GM19023 (cell line): ENCODE data around the gene ZCCHC12.
A peak's percentile ranks its signal among the peaks of the same experiment; 100 is the strongest.
"Not testable (repeated sequence)": the region's sequence is repeated elsewhere in the genome, so short reads cannot be mapped to it uniquely, and the experiment has no call there.

Source experiments
- ATAC-seq: cut with Tn5 transposase; IDR thresholded peaks from one replicate; pipeline ENCODE4 v1.9.1; 2021; ENCODE audit warnings: mild to moderate bottlenecking, moderate library complexity; ENCODE audit not compliant: unreplicated experiment

The ZCCHC12 gene

DNA sequence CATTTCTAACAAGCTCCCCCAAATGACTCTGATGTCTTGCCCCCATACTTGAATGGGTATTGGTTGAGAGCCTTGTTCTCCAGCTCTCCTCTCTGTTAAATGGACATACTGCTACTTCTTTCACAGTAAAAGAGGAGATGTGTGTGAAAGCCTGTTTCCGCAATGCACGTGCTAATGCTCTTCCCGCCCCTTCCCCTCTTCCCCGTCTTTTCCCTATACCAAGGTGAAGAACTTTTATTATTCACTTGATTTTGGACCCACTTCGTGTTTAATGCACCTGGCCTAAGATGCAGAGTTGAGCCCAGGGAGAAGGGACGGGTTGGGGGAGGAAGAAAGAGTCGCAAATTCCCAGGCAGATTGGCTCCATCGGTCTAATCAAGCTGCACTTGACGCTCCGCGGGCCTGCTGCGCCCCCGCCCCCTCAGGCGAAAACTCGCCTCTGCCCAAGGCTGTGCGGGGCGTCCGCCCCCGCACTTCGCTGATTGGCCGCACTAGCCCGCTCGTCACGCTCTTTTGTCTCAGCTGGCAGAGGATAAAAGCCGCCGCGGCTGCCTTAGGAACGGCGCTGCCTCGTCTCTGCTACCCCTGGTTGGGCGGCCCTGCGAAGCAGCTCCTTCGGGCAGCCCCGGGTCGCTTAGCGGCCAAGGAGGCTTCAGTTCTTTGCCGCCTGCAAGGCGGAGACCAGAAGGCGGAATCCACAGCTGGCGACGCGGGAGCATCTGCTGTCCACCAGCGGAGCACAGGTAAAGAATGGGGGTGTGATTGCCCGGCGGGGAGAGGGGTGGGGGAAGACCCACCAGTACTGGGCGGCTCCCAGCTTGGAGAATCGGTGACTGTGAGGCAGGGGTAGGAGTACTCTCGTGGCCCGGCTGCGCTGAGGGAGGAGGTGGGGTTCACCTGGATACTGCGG, at the start of gene ZCCHC12:
Gene ZCCHC12 (plus strand): TSS at position 562 of the 910 bp plus-strand sequence. CDS start 1,421 bp downstream, outside the sequence.
- peak; percentile 55 for ATAC-seq

GRCh38 chrX:118779581-118779980, 44.0 kb upstream of the ZCCHC12 start:
- ATAC-seq = no peak

DNA sequence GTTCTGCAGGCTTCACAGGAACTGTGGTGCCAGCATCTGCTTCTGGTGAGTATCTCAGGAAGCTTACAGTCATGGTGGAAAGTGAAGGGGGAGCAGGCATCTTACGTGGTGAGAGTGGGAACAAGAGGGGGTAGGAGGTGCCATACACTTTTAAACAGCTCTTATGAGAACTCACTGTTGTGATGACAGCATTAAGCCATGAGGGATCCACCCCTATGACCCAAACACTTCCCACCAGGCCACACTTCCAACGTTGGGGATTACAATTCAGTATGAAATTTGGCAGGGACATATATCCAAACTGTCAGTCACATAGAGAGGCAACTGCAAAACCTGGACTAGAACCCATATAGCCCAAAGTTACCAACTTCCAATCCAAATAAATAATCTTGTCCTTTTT, 43.1 kb upstream of the ZCCHC12 start:
- ATAC-seq = no peak

DNA sequence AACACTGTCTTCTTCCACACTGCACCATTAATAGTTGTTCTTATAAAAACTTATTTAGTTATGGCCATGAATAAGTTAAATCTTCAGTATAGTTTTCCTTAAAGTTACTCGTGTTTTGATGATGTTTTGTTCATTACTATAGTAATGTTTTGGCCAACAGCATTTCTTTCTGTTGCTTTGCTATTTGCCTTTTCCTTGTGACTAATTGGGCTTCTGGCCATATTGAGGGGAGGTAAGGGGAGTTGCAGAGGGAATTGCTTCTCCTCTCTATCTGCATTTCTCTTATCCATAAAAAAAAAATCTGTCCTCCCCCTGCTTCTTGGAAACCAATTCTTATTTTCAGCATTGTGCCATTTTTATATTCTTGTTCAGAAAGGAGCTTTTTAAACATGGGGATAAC, 42.7 kb upstream of the ZCCHC12 start:
- no peak for ATAC-seq

GRCh38 chrX:118795528-118796280, 27.9 kb upstream of the ZCCHC12 start:
- ATAC-seq = no peak

- no peak for ATAC-seq
Observed at GRCh38 chrX:118802857-118803256, 20.8 kb upstream of the ZCCHC12 start.

DNA sequence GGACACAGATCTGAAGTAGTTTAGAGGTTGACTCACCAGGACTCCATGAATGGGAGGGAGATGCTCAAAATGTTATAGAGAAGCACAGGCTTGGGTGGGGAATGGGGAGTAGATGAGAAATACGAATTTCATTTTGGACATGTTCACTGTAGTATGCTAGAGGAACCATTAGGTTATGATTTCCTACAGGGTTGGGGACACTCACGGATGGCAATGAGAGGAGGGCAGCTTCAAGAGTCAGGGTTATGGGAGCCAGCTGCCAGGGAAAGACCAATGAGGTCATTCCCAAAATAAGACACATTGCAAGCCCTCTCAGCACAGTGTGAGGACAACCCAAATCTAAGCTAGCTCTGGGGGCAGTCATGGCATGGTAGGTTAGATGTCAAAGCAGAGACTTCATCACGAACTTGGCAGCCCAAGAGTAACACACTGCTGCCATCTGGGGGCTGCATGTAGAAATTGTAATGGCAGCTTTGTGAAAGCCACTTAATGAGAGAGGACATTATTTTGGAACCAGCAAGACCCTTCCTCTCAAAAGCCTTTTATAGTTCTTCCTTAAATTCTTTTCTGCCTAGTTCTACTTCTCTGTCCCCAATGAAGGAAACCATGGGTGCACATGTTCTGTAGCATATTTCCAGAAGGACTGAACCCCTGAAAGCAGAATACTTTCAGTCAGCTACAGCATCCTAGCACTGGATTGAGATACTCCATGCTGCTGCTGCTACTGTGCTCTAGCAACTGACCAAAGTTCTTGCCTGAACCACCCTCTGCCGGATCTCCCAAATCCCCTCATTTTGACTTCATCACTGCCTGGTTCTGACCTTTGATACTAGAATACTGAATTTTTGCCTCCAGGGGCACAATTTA, 16.2 kb upstream of the ZCCHC12 start:
- ATAC-seq = peak; percentile 62

GRCh38 chrX:118817257-118817656, 6.4 kb upstream of the ZCCHC12 start:
- not testable (repeated sequence) for ATAC-seq

GRCh38 chrX:118824173-118824730, 628 bp downstream of the ZCCHC12 start:
- no peak for ATAC-seq

- ATAC-seq = no peak
Observed at GRCh38 chrX:118825227-118825626, 1.6 kb downstream of the ZCCHC12 start.

DNA sequence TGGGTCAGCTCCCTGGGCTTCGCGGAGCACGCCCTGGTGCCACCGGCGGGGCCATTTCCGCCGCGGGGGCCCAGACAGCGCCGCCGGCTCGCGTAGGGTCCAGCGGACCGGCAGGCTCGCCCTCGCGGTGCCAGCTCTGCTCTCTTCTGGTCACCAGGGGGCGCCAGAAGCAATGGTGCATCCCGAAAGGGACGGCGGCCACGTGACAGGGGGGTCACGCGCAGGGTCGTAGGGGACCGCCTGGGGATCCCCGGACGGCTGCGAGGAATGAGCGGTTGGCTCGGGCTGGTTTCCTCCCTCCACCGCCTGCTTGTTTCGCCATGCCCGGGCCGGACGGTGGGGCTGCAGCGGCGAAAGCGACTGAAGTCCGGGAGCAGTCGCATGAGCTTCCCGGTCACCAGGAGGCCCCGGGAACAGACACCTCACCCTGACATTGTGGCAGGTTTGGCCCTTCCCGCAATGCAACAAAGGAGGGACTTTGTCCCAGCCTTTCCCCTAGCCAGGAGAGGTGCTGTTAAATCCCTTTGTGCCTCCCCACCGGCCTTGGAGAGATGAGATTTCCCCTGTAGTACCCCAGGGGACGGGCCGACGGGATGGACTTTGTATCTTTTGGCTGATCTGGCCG, 15.8 kb downstream of the ZCCHC12 start:
- ATAC-seq = peak; percentile 89

DNA sequence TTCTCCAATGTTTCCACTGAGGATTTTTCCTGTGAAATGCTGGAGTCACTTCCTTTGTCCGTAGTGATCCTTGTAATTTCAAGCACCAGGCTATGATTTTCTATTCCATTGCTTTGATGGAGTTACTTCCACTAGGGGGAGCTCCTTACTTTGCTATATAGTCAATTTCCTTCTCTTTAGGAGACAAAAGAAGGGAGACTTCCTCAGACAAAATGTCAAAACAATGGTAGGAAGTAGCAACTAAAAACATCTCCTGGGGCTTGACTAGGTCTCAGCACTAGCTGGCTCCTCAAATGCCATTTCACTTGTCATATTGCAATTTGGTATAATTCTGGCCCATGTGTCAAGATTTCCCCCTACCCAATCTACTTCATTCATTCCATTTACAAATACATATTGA, 24.1 kb downstream of the ZCCHC12 start:
- no peak for ATAC-seq

- ATAC-seq = no peak
Observed at GRCh38 chrX:118853596-118853995, 30.0 kb downstream of the ZCCHC12 start.

GRCh38 chrX:118855681-118856310, 32.2 kb downstream of the ZCCHC12 start:
- no peak for ATAC-seq

GRCh38 chrX:118857006-118857405, 33.4 kb downstream of the ZCCHC12 start:
- no peak for ATAC-seq

GRCh38 chrX:118861338-118861737, 37.7 kb downstream of the ZCCHC12 start:
- no peak for ATAC-seq

DNA sequence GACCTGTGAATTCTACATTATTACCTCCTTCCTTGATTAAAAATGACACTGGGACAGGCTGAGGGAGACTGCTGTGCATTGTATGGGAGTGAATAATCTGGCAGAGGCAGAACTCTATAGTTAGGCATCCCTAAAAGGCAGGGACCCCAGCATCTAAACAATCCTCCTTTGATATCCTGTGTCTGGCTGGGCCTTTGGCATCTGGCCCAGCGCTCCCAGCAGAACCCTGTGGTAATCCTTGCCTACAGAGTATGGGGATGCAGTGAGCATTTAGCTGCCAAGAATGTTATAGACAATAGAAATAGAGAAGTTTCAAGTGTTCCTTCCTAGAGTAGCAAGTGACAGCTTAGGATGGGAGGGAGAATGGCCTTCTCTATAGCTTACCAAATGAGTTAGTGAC, 38.5 kb downstream of the ZCCHC12 start:
- no peak for ATAC-seq

DNA sequence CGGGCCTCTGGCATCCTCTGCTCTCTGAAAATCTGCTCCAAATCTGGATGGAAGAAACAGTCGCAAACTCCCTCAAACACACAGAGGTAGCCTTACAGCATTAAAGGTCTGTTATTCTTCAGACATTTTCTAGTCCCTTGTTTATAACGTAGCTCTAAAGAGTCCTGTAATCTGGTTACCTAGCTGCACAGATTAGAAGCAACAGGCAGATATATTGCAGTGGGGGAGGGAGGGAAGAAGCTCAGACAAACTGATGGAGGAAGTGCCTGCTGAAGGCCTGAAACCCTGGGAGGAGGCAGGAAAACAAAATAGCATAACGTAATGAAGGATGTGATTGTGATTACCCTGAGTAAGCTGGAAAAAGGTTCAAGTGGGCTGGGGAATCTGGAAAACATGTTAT, 39.4 kb downstream of the ZCCHC12 start:
- ATAC-seq = no peak

DNA sequence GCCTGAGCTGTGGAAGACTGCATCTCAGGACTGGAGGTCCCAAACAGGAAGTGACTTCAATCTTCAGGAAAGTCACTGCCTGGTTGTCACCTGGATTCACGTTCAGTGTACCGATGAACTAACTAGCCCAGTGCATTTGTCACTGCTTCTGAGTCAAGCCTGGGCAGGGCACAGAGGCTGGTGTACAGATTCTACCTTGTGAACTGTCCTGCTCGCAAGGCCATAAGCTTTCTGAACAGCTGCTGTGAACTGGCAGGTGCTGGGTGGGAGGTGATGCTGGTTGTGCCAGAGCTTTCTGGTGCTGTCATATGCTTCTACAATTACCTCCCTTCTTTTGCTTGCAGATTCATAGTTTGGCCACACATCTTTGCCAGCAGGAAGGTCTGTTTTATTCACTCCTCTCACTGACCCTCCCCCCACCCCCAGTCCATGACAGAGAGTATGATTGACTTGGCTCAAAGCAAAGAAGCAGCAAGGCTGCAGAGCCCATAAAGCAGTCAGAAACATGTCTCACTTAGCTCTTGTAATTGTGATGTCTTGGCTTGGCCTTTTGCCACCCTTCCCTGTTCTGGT, 40.5 kb downstream of the ZCCHC12 start:
- no peak for ATAC-seq
